CD8-positive, alpha-beta memory T cell (primary cell): ENCODE data around the gene EHBP1L1. TPM values are rescaled to one million over a fixed set of nuclear protein-coding genes. Genes with fewer than 3 reads are reported as not detected.
A peak's percentile ranks its signal among the peaks of the same experiment; 100 is the strongest.

ENCODE experiments used
- CTCF ChIA-PET: fragments of 350-600 bp; sonication (Branson Sonifier 250); formaldehyde crosslinking; loops from one replicate; lab custom pipeline; 2021; ENCODE audit warnings: antibody characterized with exemption; lab: Charles Lee
- POLR2A ChIA-PET: fragments of 350-600 bp; sonication (Branson Sonifier 250); formaldehyde crosslinking; loops from one replicate; lab custom pipeline; 2021; ENCODE audit warnings: antibody characterized with exemption; lab: Charles Lee
- DNase-seq, 5 donors: peaks; one replicate each; pipeline versions ENCODE4 v3.0.0 to v3.0.0-alpha.2; 2020 to 2022; ENCODE audit warnings: mixed read lengths in 1 of 5
- H3K27ac ChIP-seq: one replicate; pipeline ENCODE4 v1.7.0; 2013; ENCODE audit warnings: low read depth, mild to moderate bottlenecking, low read length, moderate library complexity
- H3K27me3 ChIP-seq: 2 replicates; pipeline ENCODE4 v1.7.0; 2013; ENCODE audit warnings: low read length, mild to moderate bottlenecking; ENCODE audit not compliant: insufficient read depth, poor library complexity, severe bottlenecking
- H3K36me3 ChIP-seq: 2 replicates; pipeline ENCODE4 v1.7.0; 2013; ENCODE audit warnings: mild to moderate bottlenecking, low read length, moderate library complexity; ENCODE audit not compliant: insufficient read depth
- H3K4me1 ChIP-seq: 2 replicates; pipeline ENCODE4 v1.7.0; 2013; ENCODE audit warnings: mild to moderate bottlenecking, low read length, moderate library complexity; ENCODE audit not compliant: insufficient read depth
- H3K4me3 ChIP-seq: 2 replicates; pipeline ENCODE4 v1.7.0; 2013; ENCODE audit warnings: mild to moderate bottlenecking, low read length
- H3K9me3 ChIP-seq: 2 replicates; pipeline ENCODE4 v1.7.0; 2013; ENCODE audit warnings: mild to moderate bottlenecking, low read length
- H3K27ac Mint-ChIP-seq, 8 donors: one replicate each; pipeline ENCODE4 v1.8.0; 2020 to 2021; ENCODE audit warnings: mixed read lengths in 8 of 8, mild to moderate bottlenecking in 6 of 8, inconsistent platforms in 3 of 8, moderate library complexity in 3 of 8
- H3K27me3 Mint-ChIP-seq, 2 donors: one replicate each; pipeline ENCODE4 v1.8.0; 2020 to 2021; ENCODE audit warnings: mixed read lengths in 2 of 2, mild to moderate bottlenecking in 1 of 2, moderate library complexity in 1 of 2
- H3K36me3 Mint-ChIP-seq, 3 donors: one replicate each; pipeline ENCODE4 v1.8.0; 2020 to 2021; ENCODE audit warnings: mixed read lengths in 3 of 3, inconsistent platforms in 1 of 3, mild to moderate bottlenecking in 1 of 3
- H3K4me1 Mint-ChIP-seq, 3 donors: one replicate each; pipeline ENCODE4 v1.8.0; 2020 to 2021; ENCODE audit warnings: mixed read lengths in 3 of 3, inconsistent platforms in 1 of 3, mild to moderate bottlenecking in 1 of 3
- H3K4me3 Mint-ChIP-seq, 7 donors: one replicate each; pipeline ENCODE4 v1.8.0; 2020 to 2021; ENCODE audit warnings: mixed read lengths in 7 of 7, mild to moderate bottlenecking in 6 of 7, moderate library complexity in 4 of 7, inconsistent platforms in 2 of 7
- H3K9me3 Mint-ChIP-seq, 5 donors: one replicate each; pipeline ENCODE4 v1.8.0; 2020 to 2022; ENCODE audit warnings: mixed read lengths in 5 of 5, mild to moderate bottlenecking in 3 of 5, moderate library complexity in 2 of 5, inconsistent platforms in 1 of 5
- polyA plus RNA-seq: library from polyadenylated mRNA; unstranded; fragments of 300-500 nt; fragmentation: Illumina TruSeq; gene quantifications from one replicate; pipeline ENCODE4 v1.2.3, GENCODE V29; 2021
- total RNA-seq, 2 experiments: library from RNA; stranded (reverse); gene quantifications; one replicate each; pipeline ENCODE4 v1.2.3, GENCODE V29; 2021

Gene EHBP1L1
- total and polyA plus RNA-seq, 3 experiments from 2014 or later, result 25.1 to 100 (median 97.3) TPM

DNA sequence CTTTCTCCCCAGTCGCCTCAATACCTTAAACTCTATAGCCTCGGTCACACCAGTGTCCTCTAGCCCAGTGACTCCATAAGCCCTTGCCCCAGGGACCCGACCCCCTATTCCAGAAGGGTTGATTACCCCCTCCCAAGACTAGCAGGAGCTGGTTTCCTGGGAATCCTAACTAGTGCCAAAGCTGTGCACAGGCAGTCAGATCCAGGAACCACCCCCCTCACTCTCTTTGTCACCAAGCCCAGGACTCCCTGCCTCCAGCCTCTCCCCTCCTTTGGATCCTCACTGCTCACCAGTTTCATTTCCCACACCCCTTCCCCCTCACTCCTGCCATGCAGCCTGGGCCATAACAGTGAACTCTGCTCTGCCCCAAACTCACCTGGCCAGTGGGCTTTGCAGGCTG, 27.5 kb upstream of the EHBP1L1 start:
- Mint-ChIP-seq H3K9me3 (no peaks in the 10 kb centered on the region), H3K4me3 (peak overlapping the region; percentile 45 to 83 (median 55)), H3K27me3 (no peaks in the 10 kb centered on the region), H3K27ac (peak overlapping the region; percentile 66 to 94 (median 88)), H3K36me3 (peaks cover 3 to 19% (median 11%) of the 10 kb centered on the region in 3 donors), H3K4me1 (peaks cover 47 to 63% (median 56%) of the 10 kb centered on the region in 3 donors)
- no peaks in the 10 kb centered on the region for H3K36me3 ChIP-seq
- no peaks in the 10 kb centered on the region for H3K9me3 ChIP-seq
- peaks cover 55% of the 10 kb centered on the region for H3K4me1 ChIP-seq
- POLR2A ChIA-PET, result interaction anchor here (0.6 to 0.9 kb wide), 2 partner anchors 9 to 24 kb away, joined by 3 read pairs; partner anchors contain the start of gene SCYL1
- no peak for DNase-seq
- CTCF ChIA-PET, result interaction anchor here (0.8 to 5.7 kb wide), 4 partner anchors 8 to 39 kb away, joined by 3 to 35 read pairs (median 6); partner anchors contain the start of genes FAM89B and ZNRD2
- H3K27me3 ChIP-seq, result no peaks in the 10 kb centered on the region
- no peak overlapping the region for H3K4me3 ChIP-seq
- no peak overlapping the region for H3K27ac ChIP-seq

GRCh38 chr11:65549096-65549495, 26.8 kb upstream of the EHBP1L1 start:
- Histone ChIP-seq H3K27ac (no peak overlapping the region), H3K4me3 (no peak overlapping the region), H3K27me3 (no peaks in the 10 kb centered on the region), H3K36me3 (no peaks in the 10 kb centered on the region), H3K4me1 (peaks cover 62% of the 10 kb centered on the region), H3K9me3 (no peaks in the 10 kb centered on the region)
- CTCF ChIA-PET, result interaction anchor here (0.8 to 5.7 kb wide), 3 partner anchors 9 to 39 kb away, joined by 3 to 35 read pairs (median 8); partner anchors contain the start of genes FAM89B and ZNRD2
- Mint-ChIP-seq H3K27me3 (no peaks in the 10 kb centered on the region), H3K36me3 (peaks cover 3 to 19% (median 11%) of the 10 kb centered on the region in 3 donors), H3K27ac (peak overlapping the region in 6 of 8 donors; percentile 7 to 92 (median 56)), H3K4me3 (peak overlapping the region in 3 of 7 donors; percentile 31 to 83 (median 40)), H3K4me1 (peaks cover 47 to 66% (median 56%) of the 10 kb centered on the region in 3 donors), H3K9me3 (no peaks in the 10 kb centered on the region)
- no peak for DNase-seq
- POLR2A ChIA-PET, result interaction anchor here (0.9 kb wide), 1 partner anchor 8 kb away, joined by 3 read pairs; no protein-coding TSS in a partner anchor

GRCh38 chr11:65551572-65552387, 24.1 kb upstream of the EHBP1L1 start:
- peak overlapping the region; percentile 51 to 97 (median 80) for H3K27ac Mint-ChIP-seq
- no peaks in the 10 kb centered on the region for H3K36me3 ChIP-seq
- peak overlapping the region; percentile 17 for H3K4me3 ChIP-seq
- peaks cover 56 to 77% (median 62%) of the 10 kb centered on the region in 3 donors for H3K4me1 Mint-ChIP-seq
- H3K27ac ChIP-seq, result no peak overlapping the region
- H3K9me3 Mint-ChIP-seq, result no peaks in the 10 kb centered on the region
- ChIA-PET POLR2A (interaction anchor here (0.6 to 1.5 kb wide), 2 partner anchors 11 to 50 kb away, joined by 3 to 5 read pairs; no protein-coding TSS in a partner anchor), CTCF (interaction anchor here (0.9 to 4.1 kb wide), 14 partner anchors 8 to 81 kb away, joined by 3 to 41 read pairs (median 4); partner anchors contain the start of genes FAM89B and ZNRD2)
- no peaks in the 10 kb centered on the region for H3K27me3 Mint-ChIP-seq
- H3K9me3 ChIP-seq, result no peaks in the 10 kb centered on the region
- peaks cover 75% of the 10 kb centered on the region for H3K4me1 ChIP-seq
- peak; percentile 43 to 73 (median 54) for DNase-seq
- H3K27me3 ChIP-seq, result no peaks in the 10 kb centered on the region
- H3K36me3 Mint-ChIP-seq, result peaks cover 3 to 18% (median 11%) of the 10 kb centered on the region in 3 donors
- H3K4me3 Mint-ChIP-seq, result peak overlapping the region in 5 of 7 donors; percentile 3 to 32 (median 13)

GRCh38 chr11:65552388-65552951, 23.4 kb upstream of the EHBP1L1 start:
- Histone ChIP-seq H3K4me1 (peaks cover 74% of the 10 kb centered on the region), H3K36me3 (no peaks in the 10 kb centered on the region), H3K27ac (no peak overlapping the region), H3K27me3 (no peaks in the 10 kb centered on the region), H3K4me3 (peak overlapping the region; percentile 19), H3K9me3 (no peaks in the 10 kb centered on the region)
- H3K4me3 Mint-ChIP-seq, result peak overlapping the region in 5 of 7 donors; percentile 3 to 42 (median 22)
- peak overlapping the region; percentile 29 to 89 (median 70) for H3K27ac Mint-ChIP-seq
- no peak for DNase-seq
- POLR2A ChIA-PET, result interaction anchor here (0.7 to 1.5 kb wide), 6 partner anchors 12 to 63 kb away, joined by 3 to 5 read pairs (median 4); partner anchors contain the start of genes FAM89B, PCNX3 and ZNRD2
- H3K4me1 Mint-ChIP-seq, result peaks cover 61 to 79% (median 67%) of the 10 kb centered on the region in 3 donors
- H3K27me3 Mint-ChIP-seq, result peaks cover 0 to 2% of the 10 kb centered on the region in 2 donors
- H3K9me3 Mint-ChIP-seq, result no peaks in the 10 kb centered on the region
- H3K36me3 Mint-ChIP-seq, result peaks cover 3 to 18% (median 11%) of the 10 kb centered on the region in 3 donors
- CTCF ChIA-PET, result interaction anchor here (0.9 to 4.1 kb wide), 13 partner anchors 8 to 80 kb away, joined by 3 to 41 read pairs (median 4); partner anchors contain the start of genes FAM89B and ZNRD2

DNA sequence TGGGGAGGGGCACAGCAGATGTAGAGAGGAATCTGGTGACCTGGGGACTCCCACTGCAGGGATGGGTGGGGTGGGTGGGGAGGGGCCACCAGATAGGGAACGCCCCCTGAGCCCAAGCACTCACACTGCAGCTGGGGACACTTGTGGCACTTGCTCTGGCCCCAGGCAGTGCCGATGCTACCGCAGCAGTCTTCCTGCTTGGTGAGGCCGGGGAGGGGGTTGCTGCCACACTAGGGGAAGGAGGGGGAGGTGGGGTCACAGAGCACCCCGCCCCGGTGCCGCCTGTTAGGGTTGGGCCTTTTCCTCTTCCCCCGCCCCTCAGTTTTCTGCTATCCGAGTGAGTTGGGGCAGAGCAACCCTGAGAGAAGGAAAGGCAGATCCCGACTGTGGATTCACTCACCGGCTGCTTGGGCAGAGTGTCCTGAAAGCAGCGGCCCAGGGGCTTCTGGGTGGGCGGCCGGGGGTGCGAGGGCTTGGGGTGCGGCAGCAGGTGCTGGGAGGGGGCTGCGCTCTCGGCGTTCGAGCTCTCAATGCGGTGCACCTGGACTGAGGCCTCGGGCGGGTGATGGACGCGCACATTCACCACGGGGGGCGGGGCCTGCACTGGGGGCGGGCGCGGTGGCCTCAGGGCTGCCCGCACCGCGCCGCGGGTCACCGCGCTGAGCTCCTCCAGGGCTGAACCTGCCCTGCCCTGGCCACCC, 22.4 kb upstream of the EHBP1L1 start:
- CTCF ChIA-PET, result interaction anchor here (1.6 to 4.1 kb wide), 6 partner anchors 8 to 34 kb away, joined by 4 to 41 read pairs (median 14); partner anchors contain the start of genes FAM89B and ZNRD2
- H3K4me1 ChIP-seq, result peaks cover 64% of the 10 kb centered on the region
- peak; percentile 50 to 82 (median 64) for DNase-seq
- Mint-ChIP-seq H3K27ac (peak overlapping the region in 2 of 8 donors; percentile 45 to 84), H3K4me3 (peak overlapping the region in 4 of 7 donors; percentile 34 to 48 (median 38)), H3K36me3 (peaks cover 3 to 16% (median 11%) of the 10 kb centered on the region in 3 donors), H3K4me1 (peaks cover 52 to 71% (median 58%) of the 10 kb centered on the region in 3 donors), H3K9me3 (no peaks in the 10 kb centered on the region), H3K27me3 (peaks cover 0 to 2% of the 10 kb centered on the region in 2 donors)
- H3K9me3 ChIP-seq, result no peaks in the 10 kb centered on the region
- H3K27me3 ChIP-seq, result no peaks in the 10 kb centered on the region
- no peaks in the 10 kb centered on the region for H3K36me3 ChIP-seq
- POLR2A ChIA-PET, result interaction anchor here (0.7 to 1.5 kb wide), 6 partner anchors 12 to 62 kb away, joined by 3 to 5 read pairs (median 4); partner anchors contain the start of genes FAM89B, PCNX3 and ZNRD2
- peak overlapping the region; percentile 41 for H3K4me3 ChIP-seq
- peak overlapping the region; percentile 51 for H3K27ac ChIP-seq

GRCh38 chr11:65554057-65554818, 21.6 kb upstream of the EHBP1L1 start:
- peak in 1 of 5 donors; percentile 43 for DNase-seq
- H3K9me3 Mint-ChIP-seq, result no peaks in the 10 kb centered on the region
- POLR2A ChIA-PET, result interaction anchor here (1.5 kb wide), 2 partner anchors 12 kb away, joined by 5 to 17 read pairs; no protein-coding TSS in a partner anchor

More at GRCh38 chr11:65554057-65554818, 21.6 kb upstream of the EHBP1L1 start:
- Mint-ChIP-seq H3K36me3 (peaks cover under 1 to 15% (median 10%) of the 10 kb centered on the region in 3 donors), H3K27me3 (peaks cover 0 to 2% of the 10 kb centered on the region in 2 donors), H3K4me3 (peak overlapping the region; percentile 49 to 85 (median 70)), H3K27ac (peak overlapping the region; percentile 75 to 98 (median 88)), H3K4me1 (peaks cover 51 to 65% (median 52%) of the 10 kb centered on the region in 3 donors)
- Histone ChIP-seq H3K4me1 (peaks cover 63% of the 10 kb centered on the region), H3K4me3 (peak overlapping the region; percentile 41), H3K36me3 (no peaks in the 10 kb centered on the region), H3K27ac (peak overlapping the region; percentile 51), H3K9me3 (no peaks in the 10 kb centered on the region), H3K27me3 (no peaks in the 10 kb centered on the region)
- CTCF ChIA-PET, result interaction anchor here (3.5 to 4.1 kb wide), 3 partner anchors 13 to 34 kb away, joined by 14 to 41 read pairs (median 24); partner anchors contain the start of gene ZNRD2
